ENCODE data around the gene FTL.

FTL gene

DNA sequence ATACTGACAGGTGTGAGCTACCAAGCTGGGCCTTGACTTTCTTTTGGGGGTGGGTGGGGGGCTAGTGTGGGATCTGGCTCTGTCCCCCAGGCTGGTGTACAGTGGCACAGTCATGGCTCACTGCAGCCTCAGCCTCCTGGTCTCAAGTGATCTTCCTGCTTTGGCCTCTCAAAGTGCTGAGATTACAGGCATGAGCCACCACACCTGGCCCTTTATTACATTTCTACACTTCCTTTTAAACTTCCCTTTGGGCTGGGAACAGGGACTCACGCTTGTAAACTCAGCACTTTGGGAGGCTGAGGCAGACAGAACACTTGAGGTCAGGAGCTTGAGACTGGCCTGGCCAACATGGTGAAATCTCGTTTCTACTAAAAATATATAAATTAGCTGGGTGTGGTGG lies 12.0 kb downstream of the FTL start:
- TF ChIP-seq ZNF565 (CRISPR knock-in tag; conservative IDR thresholded peaks at IDR 0.05; ENCODE audit: low read depth) (no peak), BACH2 (CRISPR knock-in tag; IDR thresholded peaks at IDR 0.05; ENCODE audit: borderline replicate concordance) (no peak), PPARA (CRISPR knock-in tag; IDR thresholded peaks at IDR 0.05; ENCODE audit: borderline replicate concordance) (no peak)
- no peak for ATAC-seq

- TF ChIP-seq ZFP30 (CRISPR knock-in tag; IDR thresholded peaks at IDR 0.05) (no peak), GLIS3 (CRISPR knock-in tag; IDR thresholded peaks at IDR 0.05) (no peak), SNAI2 (CRISPR knock-in tag; IDR thresholded peaks at IDR 0.05) (no peak), ZFP3 (CRISPR knock-in tag; IDR thresholded peaks at IDR 0.05) (no peak), ZC3H10 (CRISPR knock-in tag; IDR thresholded peaks at IDR 0.05) (no peak), PPARA (CRISPR knock-in tag; IDR thresholded peaks at IDR 0.05; ENCODE audit: borderline replicate concordance) (no peak), ZNF8 (CRISPR knock-in tag; IDR thresholded peaks at IDR 0.05) (no peak), OSR1 (CRISPR knock-in tag; IDR thresholded peaks at IDR 0.05) (no peak), ESRRG (CRISPR knock-in tag; IDR thresholded peaks at IDR 0.05) (no peak), TOX (CRISPR knock-in tag; IDR thresholded peaks at IDR 0.05; ENCODE audit: borderline replicate concordance) (no peak), RARB (CRISPR knock-in tag; IDR thresholded peaks at IDR 0.05) (no peak), TCF4 (CRISPR knock-in tag; IDR thresholded peaks at IDR 0.05; ENCODE audit: borderline replicate concordance) (no peak), POU6F1 (CRISPR knock-in tag; IDR thresholded peaks at IDR 0.05; ENCODE audit: borderline replicate concordance, low read depth) (no peak)
- TF ChIP-seq, protein P1, sequence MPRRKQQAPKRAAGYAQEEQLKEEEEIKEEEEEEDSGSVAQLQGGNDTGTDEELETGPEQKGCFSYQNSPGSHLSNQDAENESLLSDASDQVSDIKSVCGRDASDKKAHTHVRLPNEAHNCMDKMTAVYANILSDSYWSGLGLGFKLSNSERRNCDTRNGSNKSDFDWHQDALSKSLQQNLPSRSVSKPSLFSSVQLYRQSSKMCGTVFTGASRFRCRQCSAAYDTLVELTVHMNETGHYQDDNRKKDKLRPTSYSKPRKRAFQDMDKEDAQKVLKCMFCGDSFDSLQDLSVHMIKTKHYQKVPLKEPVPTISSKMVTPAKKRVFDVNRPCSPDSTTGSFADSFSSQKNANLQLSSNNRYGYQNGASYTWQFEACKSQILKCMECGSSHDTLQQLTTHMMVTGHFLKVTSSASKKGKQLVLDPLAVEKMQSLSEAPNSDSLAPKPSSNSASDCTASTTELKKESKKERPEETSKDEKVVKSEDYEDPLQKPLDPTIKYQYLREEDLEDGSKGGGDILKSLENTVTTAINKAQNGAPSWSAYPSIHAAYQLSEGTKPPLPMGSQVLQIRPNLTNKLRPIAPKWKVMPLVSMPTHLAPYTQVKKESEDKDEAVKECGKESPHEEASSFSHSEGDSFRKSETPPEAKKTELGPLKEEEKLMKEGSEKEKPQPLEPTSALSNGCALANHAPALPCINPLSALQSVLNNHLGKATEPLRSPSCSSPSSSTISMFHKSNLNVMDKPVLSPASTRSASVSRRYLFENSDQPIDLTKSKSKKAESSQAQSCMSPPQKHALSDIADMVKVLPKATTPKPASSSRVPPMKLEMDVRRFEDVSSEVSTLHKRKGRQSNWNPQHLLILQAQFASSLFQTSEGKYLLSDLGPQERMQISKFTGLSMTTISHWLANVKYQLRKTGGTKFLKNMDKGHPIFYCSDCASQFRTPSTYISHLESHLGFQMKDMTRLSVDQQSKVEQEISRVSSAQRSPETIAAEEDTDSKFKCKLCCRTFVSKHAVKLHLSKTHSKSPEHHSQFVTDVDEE (CRISPR knock-in tag; IDR thresholded peaks at IDR 0.05), result no peak
These were observed 17.2 kb downstream of the FTL start for GRCh38 chr19:48982280-48982679.

GRCh38 chr19:48985711-48986110 lies 20.6 kb downstream of the FTL start:
- TF ChIP-seq ZNF8 (CRISPR knock-in tag; IDR thresholded peaks at IDR 0.05), result no peak
- TF ChIP-seq ZC3H10 (CRISPR knock-in tag; IDR thresholded peaks at IDR 0.05), result no peak
- no peak for TF ChIP-seq ZNF565 (CRISPR knock-in tag; conservative IDR thresholded peaks at IDR 0.05; ENCODE audit: low read depth)
- TF ChIP-seq ARNTL (CRISPR knock-in tag; IDR thresholded peaks at IDR 0.05; ENCODE audit: borderline replicate concordance, low read depth), result no peak
- TF ChIP-seq TCF4 (CRISPR knock-in tag; IDR thresholded peaks at IDR 0.05; ENCODE audit: borderline replicate concordance), result no peak
- TF ChIP-seq CSRNP3 (CRISPR knock-in tag; IDR thresholded peaks at IDR 0.05), result no peak
- TF ChIP-seq ESRRG (CRISPR knock-in tag; IDR thresholded peaks at IDR 0.05), result no peak
- no peak for TF ChIP-seq PPARA (CRISPR knock-in tag; IDR thresholded peaks at IDR 0.05; ENCODE audit: borderline replicate concordance)
- no peak for TF ChIP-seq RARB (CRISPR knock-in tag; IDR thresholded peaks at IDR 0.05)
- no peak for ATAC-seq

More at GRCh38 chr19:48982280-48982679, 17.2 kb downstream of the FTL start:
- no peak for ATAC-seq

DNA sequence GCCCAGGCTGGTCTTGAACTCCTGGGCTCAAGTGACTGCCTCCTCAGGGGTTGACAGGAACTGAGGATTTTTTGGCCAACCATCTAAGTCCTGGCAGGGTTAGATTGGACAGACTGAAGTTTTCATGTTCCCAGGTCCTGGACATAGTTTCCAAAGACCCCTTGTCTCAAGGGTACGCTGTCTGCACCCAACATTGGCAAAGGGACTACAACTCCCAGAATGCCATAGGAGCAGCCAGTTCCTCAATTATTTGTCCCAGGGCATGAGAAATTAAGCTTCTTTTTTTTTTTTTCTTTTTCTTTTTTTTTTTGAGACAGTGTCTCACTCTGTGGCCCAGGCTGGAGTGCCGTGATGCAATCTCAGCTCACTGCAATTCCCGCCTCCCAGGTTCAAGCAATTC lies 21.1 kb downstream of the FTL start:
- no peak for TF ChIP-seq TCF4 (CRISPR knock-in tag; IDR thresholded peaks at IDR 0.05; ENCODE audit: borderline replicate concordance)
- TF ChIP-seq GLIS3 (CRISPR knock-in tag; IDR thresholded peaks at IDR 0.05), result no peak
- no peak for TF ChIP-seq ARNTL (CRISPR knock-in tag; IDR thresholded peaks at IDR 0.05; ENCODE audit: borderline replicate concordance, low read depth)
- no peak for TF ChIP-seq PPARA (CRISPR knock-in tag; IDR thresholded peaks at IDR 0.05; ENCODE audit: borderline replicate concordance)
- TF ChIP-seq ZC3H10 (CRISPR knock-in tag; IDR thresholded peaks at IDR 0.05), result no peak
- TF ChIP-seq ZNF8 (CRISPR knock-in tag; IDR thresholded peaks at IDR 0.05), result no peak
- no peak for ATAC-seq

GRCh38 chr19:48987323-48987722 lies 22.2 kb downstream of the FTL start:
- ATAC-seq, result no peak
- TF ChIP-seq CSDC2 (CRISPR knock-in tag; IDR thresholded peaks at IDR 0.05) (no peak), CSRNP3 (CRISPR knock-in tag; IDR thresholded peaks at IDR 0.05) (no peak), ZNF565 (CRISPR knock-in tag; conservative IDR thresholded peaks at IDR 0.05; ENCODE audit: low read depth) (no peak), ZNF8 (CRISPR knock-in tag; IDR thresholded peaks at IDR 0.05) (no peak), ESRRG (CRISPR knock-in tag; IDR thresholded peaks at IDR 0.05) (no peak), ISL1 (CRISPR knock-in tag; IDR thresholded peaks at IDR 0.05) (no peak), PATZ1 (CRISPR knock-in tag; IDR thresholded peaks at IDR 0.05; ENCODE audit: borderline replicate concordance) (no peak), TOX (CRISPR knock-in tag; IDR thresholded peaks at IDR 0.05; ENCODE audit: borderline replicate concordance) (no peak), BACH2 (CRISPR knock-in tag; IDR thresholded peaks at IDR 0.05; ENCODE audit: borderline replicate concordance) (no peak)
- TF ChIP-seq, protein P1 (CRISPR knock-in tag; IDR thresholded peaks at IDR 0.05), result no peak

All from SK-N-SH treated with all-trans-retinoic acid at 6 μM for 48 hours (cell line).